Stimulated activated CD8-positive, alpha-beta memory T cell treated with anti-CD3 and anti-CD28 coated beads, Interleukin-2, amount 100 ng/mL, for 1 hour (primary cell): ENCODE measurements around the gene MFSD2A.
"Not testable (repeated sequence)": the region's sequence is repeated elsewhere in the genome, so short reads cannot be mapped to it uniquely, and the experiment has no call there.

Experiments
- DNase-seq, 2 donors: peaks; one replicate each; pipeline ENCODE4 v3.0.0-alpha.2; 2020; ENCODE audit warnings: low read depth in 2 of 2

Gene MFSD2A

GRCh38 chr1:40003156-40004093 lies 48.5 kb downstream of the MFSD2A start:
- DNase-seq: no peak

DNA sequence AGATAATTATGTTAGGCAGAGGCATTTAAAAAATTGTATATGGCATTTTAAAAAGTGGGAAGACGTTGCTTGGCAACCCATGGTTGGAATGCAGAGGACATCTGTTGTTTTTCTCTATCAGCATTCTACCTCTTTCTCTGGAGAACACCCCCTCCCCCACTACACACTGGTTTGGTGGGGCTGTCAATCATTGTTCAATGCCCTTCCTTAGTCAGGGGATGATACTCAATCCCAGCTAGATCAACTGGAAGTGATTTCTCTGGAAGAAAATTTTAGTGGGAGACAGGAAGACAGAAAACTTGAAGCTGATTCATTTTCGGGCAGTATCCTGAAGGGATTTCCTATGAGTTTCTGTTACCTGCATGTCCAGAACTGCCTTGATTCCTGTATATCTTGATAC lies 49.9 kb downstream of the MFSD2A start:
- DNase-seq: no peak

DNA sequence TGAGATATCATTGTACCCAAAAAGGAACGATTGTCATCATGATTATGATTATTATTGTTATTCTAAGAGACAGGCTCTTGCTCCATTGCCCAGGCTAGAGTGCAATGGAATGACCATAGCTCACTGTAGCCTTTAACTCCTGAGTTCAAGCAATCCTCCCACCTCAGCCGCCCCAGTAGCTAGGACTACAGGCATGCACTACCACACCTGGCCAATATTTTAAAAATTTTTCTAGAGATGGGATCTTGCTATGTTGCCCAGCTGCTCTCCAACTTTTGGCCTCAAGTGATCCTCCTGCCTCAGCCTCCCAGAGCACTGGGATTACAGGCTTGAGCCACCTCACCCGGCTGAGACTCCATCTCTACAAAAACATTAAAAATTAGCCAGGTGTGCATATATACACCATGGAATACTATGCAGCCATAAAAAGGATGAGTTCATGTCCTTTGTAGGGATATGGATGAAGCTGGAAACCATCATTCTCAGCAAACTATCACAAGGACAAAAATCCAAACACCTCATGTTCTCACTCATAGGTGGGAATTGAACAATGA lies 52.6 kb downstream of the MFSD2A start:
- not testable (repeated sequence) for DNase-seq

DNA sequence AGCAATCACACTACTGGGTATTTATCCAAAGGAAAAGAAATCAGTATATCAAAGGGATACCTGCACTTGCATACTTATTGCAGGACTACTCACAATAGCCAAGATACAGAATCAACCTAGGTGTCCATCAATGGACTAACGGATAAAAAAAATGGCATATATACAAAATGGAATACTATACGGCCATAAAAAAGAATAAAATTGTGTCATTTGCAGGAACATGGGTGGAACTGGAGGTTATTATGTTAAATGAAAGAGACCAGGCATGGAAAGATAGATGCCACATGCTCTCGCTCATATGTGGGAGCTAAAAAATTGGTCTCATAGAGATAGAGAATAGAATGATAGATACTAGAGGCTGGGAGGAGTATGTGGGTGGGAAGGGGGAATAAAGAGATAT lies 56.3 kb downstream of the MFSD2A start:
- no peak for DNase-seq

- no peak for DNase-seq
Observed at GRCh38 chr1:40014253-40014706, 59.3 kb downstream of the MFSD2A start.

- no peak for DNase-seq
Observed at GRCh38 chr1:40014812-40015594, 60.1 kb downstream of the MFSD2A start.

DNA sequence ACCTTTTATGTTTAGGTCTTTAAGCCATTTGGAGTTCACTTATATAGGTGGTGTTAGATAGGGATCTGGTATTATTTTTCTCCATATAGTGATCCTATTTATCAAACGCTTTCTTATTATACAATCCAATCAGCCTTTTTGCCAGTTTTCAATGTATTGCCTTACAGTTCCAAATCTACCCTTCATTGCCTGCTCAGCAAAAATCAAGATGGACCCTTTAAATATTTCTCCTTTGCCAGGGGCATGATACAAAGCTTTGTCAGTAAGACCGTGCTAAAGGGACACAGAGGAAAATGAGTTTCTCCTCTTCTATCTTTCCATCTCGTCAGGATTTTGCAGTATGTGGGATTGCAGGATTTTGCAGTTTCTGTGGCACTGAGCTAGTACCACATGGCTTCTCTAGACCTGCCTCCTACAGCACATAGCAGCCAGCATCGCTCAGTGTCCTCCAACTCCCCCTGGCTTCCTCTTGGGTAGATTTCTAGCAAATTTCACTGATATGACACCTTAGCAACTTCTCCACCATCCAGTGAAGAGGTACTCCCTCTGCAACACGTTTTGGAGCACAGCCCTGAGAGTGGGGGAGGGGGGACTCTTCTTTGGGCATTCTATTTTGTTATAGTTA lies 63.1 kb downstream of the MFSD2A start:
- DNase-seq: no peak
